Thymus (tissue), 11 donors: Measurements from ENCODE around the gene CHML. TPM values are rescaled to one million over a fixed set of nuclear protein-coding genes. Genes with fewer than 3 reads are reported as not detected.
A peak's percentile ranks its signal among the peaks of the same experiment; 100 is the strongest.

Experiments
- DNase-seq, 9 donors: peaks; one replicate each; pipeline ENCODE4 v3.0.0-alpha.2; 2013; ENCODE audit warnings: low spot score in 9 of 9, low read depth in 6 of 9, missing footprints in 1 of 9
- H3K27ac ChIP-seq, 2 donors: one replicate each; pipeline ENCODE4 v1.5.1; 2013; ENCODE audit warnings: control low read depth in 1 of 2, low read depth in 1 of 2, low read length in 1 of 2, mild to moderate bottlenecking in 1 of 2, moderate library complexity in 1 of 2
- H3K27me3 ChIP-seq, 2 donors: one replicate each; pipeline ENCODE4 v1.5.1; 2013; ENCODE audit warnings: low read length in 1 of 2; ENCODE audit not compliant: control insufficient read depth in 2 of 2, insufficient read depth in 1 of 2
- H3K36me3 ChIP-seq, 2 donors: one replicate each; pipeline ENCODE4 v1.5.1; 2013; ENCODE audit warnings: low read length in 1 of 2, mild to moderate bottlenecking in 1 of 2, moderate library complexity in 1 of 2; ENCODE audit not compliant: control insufficient read depth in 2 of 2, insufficient read depth in 2 of 2
- H3K4me1 ChIP-seq, 2 donors: one replicate each; pipeline ENCODE4 v1.5.1; 2013; ENCODE audit warnings: low read length in 2 of 2; ENCODE audit not compliant: control insufficient read depth in 2 of 2, insufficient read depth in 2 of 2
- H3K4me3 ChIP-seq, 2 donors: one replicate each; pipeline ENCODE4 v1.5.1; 2013; ENCODE audit warnings: low read length in 2 of 2, control low read depth in 1 of 2, mild to moderate bottlenecking in 1 of 2
- H3K9me3 ChIP-seq, 2 donors: one replicate each; pipeline ENCODE4 v1.5.1; 2013; ENCODE audit warnings: low read length in 1 of 2, mild to moderate bottlenecking in 1 of 2; ENCODE audit not compliant: control insufficient read depth in 2 of 2, insufficient read depth in 1 of 2
- WGBS: extraction: QIAGEN DNeasy Blood & Tissue Kit; methylation state at CpG from one replicate; pipeline ENCODE4 v1.1.7; 2013; 5-methylcytosine and 5-hydroxymethylcytosine counted together
- polyA plus RNA-seq: library from polyadenylated mRNA; stranded (reverse); fragments of 200-250 nt; gene quantifications from one replicate; pipeline ENCODE4 v1.2.3, GENCODE V29; 2013
- total RNA-seq: library from RNA; stranded (reverse); fragments of 120-200 nt; gene quantifications from one replicate; pipeline ENCODE4 v1.2.4, GENCODE V29; 2013
- donor health status: healthy.

The CHML gene
- total and polyA plus RNA-seq, 2 donors = 7.4 to 13.3 TPM

DNA sequence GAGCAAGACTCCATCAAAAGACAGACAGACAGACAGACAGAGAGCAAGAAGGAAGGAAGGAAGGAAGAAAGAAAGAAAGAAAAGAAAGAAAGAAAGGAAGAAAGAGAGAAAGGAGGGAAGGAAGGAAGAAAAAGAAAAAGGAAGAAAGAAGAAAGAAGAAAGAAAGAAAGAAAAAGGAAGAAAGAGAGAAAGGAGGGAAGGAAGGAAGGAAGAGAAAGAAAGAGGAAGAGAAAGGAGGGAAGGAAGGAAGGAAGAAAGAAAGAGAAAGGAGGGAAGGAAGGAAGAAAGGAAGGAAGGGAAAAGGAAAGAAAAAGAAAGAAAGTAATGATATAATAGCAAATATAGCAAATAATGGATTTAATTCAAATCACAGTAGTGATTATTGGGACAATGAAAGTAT, 32.7 kb downstream of the CHML start:
- no peaks in the 10 kb centered on the region for H3K9me3 ChIP-seq
- no peaks in the 10 kb centered on the region for H3K36me3 ChIP-seq
- no peaks in the 10 kb centered on the region for H3K27me3 ChIP-seq
- H3K4me3 ChIP-seq = no peak overlapping the region
- no peak overlapping the region for H3K27ac ChIP-seq
- H3K4me1 ChIP-seq = no peaks in the 10 kb centered on the region
- DNase-seq = no peak

DNA sequence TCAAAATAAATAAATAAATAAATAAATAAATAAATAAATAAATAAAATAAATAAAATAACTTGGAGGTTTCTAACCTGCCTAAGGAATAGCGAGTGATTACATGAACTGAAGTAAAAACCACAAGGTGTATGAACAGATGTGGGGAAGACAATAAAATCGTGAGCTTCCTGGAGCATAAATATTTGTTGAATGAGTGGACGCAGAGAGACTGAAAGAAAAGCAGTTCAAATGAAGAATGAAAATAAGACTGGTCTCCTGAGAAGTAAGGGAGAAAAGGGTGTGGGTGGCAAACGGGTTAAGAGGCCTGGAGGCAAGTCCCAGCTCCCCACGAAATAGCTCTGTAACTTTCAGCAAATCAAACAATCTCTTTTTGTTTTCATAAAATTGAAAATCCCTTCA, 33.6 kb downstream of the CHML start:
- H3K9me3 ChIP-seq = no peaks in the 10 kb centered on the region
- no peak overlapping the region for H3K4me3 ChIP-seq
- no peaks in the 10 kb centered on the region for H3K36me3 ChIP-seq
- WGBS = 76% methylated on average over 5 of the region's 5 CpGs
- no peaks in the 10 kb centered on the region for H3K4me1 ChIP-seq
- DNase-seq = no peak
- no peak overlapping the region for H3K27ac ChIP-seq
- no peaks in the 10 kb centered on the region for H3K27me3 ChIP-seq

DNA sequence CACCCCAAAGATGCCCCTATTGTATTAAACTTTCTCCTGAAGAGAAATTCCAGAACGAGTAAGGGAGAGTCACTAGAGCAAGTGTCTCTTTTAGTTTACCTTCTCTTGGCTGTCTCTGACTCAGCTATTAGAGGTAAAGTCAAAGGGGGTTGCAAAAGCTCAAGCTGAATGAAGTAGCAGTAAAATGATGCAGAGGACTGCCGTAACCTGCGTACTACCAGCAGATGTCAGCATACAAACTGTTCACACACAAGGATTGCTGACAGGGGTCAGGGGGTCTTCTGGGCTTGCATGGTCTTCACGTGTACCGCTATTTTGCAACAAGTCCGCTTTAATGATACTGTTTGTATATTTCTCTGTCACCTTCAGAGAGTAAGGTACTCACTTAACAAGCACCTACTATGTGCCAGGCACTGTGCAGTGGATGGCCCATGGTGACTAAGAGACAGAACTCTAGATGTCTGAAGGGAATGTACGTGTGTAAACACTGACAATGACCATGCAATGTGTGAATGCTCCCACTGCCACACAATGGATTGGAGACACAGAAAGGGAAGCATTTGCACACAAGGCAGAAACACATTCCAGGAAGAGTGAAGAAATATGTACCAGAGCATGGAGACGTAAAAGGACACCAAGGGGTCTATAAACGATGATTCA, 34.9 kb downstream of the CHML start:
- Histone ChIP-seq H3K4me3 (no peak overlapping the region), H3K36me3 (peaks cover 0 to 2% of the 10 kb centered on the region in 2 donors), H3K27ac (no peak overlapping the region), H3K4me1 (no peaks in the 10 kb centered on the region), H3K27me3 (no peaks in the 10 kb centered on the region), H3K9me3 (no peaks in the 10 kb centered on the region)
- 95% methylated on average over 9 of the region's 9 CpGs for WGBS
- peak in 2 of 9 donors; percentile 9 for DNase-seq

DNA sequence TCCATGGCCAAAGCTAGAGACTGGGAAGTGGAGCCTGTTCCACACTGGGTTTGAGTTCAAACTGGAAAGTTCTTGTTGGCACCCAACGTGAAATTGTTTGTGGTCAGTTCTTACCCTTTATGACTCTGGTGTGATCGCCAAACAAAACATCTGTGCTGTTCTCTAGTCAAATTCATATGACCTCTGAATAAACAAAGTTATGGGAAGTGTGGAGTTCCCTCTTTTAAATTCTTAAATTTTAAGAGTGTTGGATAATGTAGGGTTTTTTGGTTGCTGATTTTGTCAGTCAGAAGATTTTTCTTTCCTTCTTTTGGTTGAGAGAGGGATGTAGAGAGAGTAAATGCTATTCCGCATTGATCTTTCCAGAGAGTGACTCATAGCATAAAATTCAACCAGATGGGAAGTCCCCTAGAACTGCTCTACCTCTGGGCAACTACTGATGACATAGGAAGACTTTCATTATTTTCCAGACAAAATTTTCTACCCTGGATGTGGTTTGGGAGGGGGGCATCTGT, 36.4 kb downstream of the CHML start:
- no peak overlapping the region for H3K27ac ChIP-seq
- DNase-seq = no peak

DNA sequence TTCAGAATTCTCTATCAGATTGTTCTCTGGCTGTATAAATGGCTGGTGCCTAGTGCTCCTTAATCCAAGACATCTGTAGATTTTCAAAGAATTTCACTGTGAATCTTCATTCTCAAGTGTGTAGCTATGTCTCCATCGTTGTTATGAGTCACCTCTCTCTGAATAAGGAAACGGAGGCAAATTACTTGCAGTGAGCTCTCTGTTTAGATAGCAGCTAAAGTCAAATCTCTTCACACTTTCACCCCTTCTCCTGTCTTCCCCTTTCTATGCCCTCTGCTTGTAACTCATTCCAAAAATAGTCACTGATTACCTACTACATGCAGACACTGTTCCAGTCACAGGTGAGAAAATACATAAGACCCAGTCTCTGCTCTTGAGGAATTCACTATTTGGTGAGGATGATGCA, 39.7 kb downstream of the CHML start:
- Histone ChIP-seq H3K36me3 (peaks cover 0 to 3% of the 10 kb centered on the region in 2 donors), H3K27me3 (no peaks in the 10 kb centered on the region), H3K9me3 (no peaks in the 10 kb centered on the region), H3K4me1 (no peaks in the 10 kb centered on the region), H3K4me3 (no peak overlapping the region), H3K27ac (no peak overlapping the region)
- 90% methylated on average over 2 of the region's 2 CpGs for WGBS
- DNase-seq = no peak

More for the DNA sequence above, 36.4 kb downstream of the CHML start:
- Histone ChIP-seq H3K36me3 (peaks cover 0 to 3% of the 10 kb centered on the region in 2 donors), H3K4me3 (no peak overlapping the region), H3K27me3 (no peaks in the 10 kb centered on the region), H3K9me3 (no peaks in the 10 kb centered on the region), H3K4me1 (no peaks in the 10 kb centered on the region)
- WGBS = 96% methylated on average over 3 of the region's 3 CpGs

DNA sequence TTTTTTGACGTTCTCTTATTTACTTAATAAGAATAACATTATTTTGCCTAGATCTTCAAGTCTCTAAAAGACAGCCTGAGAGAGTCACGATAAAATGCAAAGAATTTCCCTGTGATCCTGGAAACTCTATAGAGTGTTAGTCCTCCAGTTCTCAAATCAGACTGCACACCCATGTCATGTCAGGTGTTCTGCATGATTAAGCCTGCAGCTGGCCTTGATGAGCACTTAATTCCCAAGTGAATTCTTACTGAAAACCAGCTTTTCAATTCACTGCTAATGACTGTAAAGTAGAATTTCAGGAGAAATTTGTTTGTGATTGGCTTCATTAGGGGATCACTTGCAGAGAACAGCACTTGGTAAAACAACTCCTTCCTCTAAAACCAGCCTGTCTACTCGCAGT, 41.9 kb downstream of the CHML start:
- Histone ChIP-seq H3K4me1 (no peaks in the 10 kb centered on the region), H3K4me3 (no peak overlapping the region), H3K36me3 (peaks cover 0 to 3% of the 10 kb centered on the region in 2 donors), H3K27me3 (no peaks in the 10 kb centered on the region), H3K27ac (no peak overlapping the region), H3K9me3 (no peaks in the 10 kb centered on the region)
- 94% methylated on average over 3 of the region's 3 CpGs for WGBS
- DNase-seq = no peak

DNA sequence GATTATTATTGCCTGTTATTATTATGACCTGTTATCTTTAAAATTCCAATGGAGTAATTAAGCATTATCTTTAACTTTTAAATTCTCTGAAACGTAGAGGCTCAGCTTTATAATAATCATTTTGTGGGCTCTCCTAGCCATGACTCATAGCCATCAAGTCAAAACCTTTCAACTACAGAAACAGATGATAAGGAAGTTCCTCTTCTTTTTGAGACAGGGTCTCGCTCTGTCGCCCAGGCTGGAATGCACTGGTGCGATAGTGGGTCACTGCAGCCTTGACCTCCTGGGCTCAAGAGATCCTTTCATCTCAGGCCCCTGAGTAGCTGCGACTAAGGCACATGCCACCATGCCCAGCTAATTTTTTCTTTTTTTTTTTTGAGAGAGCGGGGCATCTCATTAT, 43.5 kb downstream of the CHML start:
- DNase-seq = no peak
- Histone ChIP-seq H3K27ac (no peak overlapping the region), H3K27me3 (no peaks in the 10 kb centered on the region), H3K36me3 (peaks cover 0 to 3% of the 10 kb centered on the region in 2 donors), H3K4me1 (no peaks in the 10 kb centered on the region), H3K4me3 (no peak overlapping the region), H3K9me3 (no peaks in the 10 kb centered on the region)
- WGBS = 96% methylated on average over 6 of the region's 6 CpGs

DNA sequence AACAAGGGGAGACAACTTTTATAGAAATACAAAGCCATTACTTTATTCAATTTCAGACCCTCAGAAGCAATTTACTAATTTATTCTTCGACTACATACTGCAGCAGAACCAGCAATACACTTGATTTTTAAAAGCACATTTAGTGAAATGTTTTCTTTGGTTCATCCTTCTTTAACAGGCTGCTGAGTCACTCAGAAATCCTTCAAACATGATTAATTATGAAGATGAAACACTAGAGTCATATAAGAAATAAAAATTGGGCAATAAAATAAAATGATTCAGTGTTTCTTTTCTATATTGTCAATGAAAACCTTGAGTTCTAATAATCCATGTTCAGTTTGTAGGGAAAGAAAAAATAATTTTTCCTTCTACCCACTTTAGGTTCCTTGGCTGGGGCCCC, 47.0 kb downstream of the CHML start:
- DNase-seq = no peak
- no peaks in the 10 kb centered on the region for H3K9me3 ChIP-seq
- H3K4me1 ChIP-seq = no peaks in the 10 kb centered on the region
- H3K27ac ChIP-seq = no peak overlapping the region
- no peak overlapping the region for H3K4me3 ChIP-seq
- WGBS = 100% methylated on average over 1 of the region's 1 CpG
- no peaks in the 10 kb centered on the region for H3K36me3 ChIP-seq
- H3K27me3 ChIP-seq = no peaks in the 10 kb centered on the region

DNA sequence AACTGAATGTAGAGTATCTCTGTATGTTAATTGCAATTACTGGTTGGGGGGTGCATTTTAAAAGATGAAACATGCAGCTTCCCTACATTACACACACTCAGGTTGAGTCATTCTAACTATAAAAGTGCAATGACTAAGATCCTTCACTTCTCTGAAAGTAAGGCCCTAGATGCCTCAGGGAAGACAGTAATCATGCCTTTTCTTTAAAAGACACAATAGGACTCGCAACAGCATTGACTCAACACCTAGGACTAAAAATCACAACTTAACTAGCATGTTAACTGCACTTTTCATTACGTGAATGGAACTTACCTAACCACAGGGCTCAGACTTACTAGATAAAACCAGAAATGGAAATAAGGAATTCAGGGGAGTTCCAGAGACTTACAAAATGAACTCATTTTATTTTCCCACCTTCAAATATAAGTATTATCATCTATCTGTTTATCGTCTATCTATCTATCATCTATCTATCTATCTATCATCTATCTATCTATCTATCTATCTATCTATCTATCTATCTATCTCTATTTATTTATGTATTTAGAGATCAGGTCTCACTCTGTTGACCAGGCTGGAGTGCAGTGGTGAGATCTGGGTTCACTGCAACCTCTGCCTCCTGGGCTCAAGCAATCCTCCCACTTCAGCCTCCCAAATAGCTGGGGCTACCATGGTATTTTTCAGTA, 47.8 kb downstream of the CHML start:
- Histone ChIP-seq H3K27me3 (no peaks in the 10 kb centered on the region), H3K36me3 (no peaks in the 10 kb centered on the region), H3K4me1 (no peaks in the 10 kb centered on the region), H3K9me3 (no peaks in the 10 kb centered on the region), H3K4me3 (no peak overlapping the region), H3K27ac (no peak overlapping the region)
- 96% methylated on average over 3 of the region's 3 CpGs for WGBS
- DNase-seq = no peak
